Body of pancreas (tissue), 4 donors: ENCODE measurements around the gene DLAT. TPM values are rescaled to one million over a fixed set of nuclear protein-coding genes. Genes with fewer than 3 reads are reported as not detected.
"Not testable (repeated sequence)": the region's sequence is repeated elsewhere in the genome, so short reads cannot be mapped to it uniquely, and the experiment has no call there.

Experiments
- ATAC-seq: fragments of 150-250 bp; one replicate; pipeline ENCODE4 v1.9.1; 2016
- DNase-seq, 4 donors: peaks; one replicate each; pipeline ENCODE4 v3.0.0-alpha.2; 2019
- H3K27ac ChIP-seq, 4 donors: fragments of 200-600 bp; sonication (generic); 1 replicate in 3 of 4; 2 replicates in 1 of 4; pipeline versions ENCODE4 v1.5.1 to v1.6.1; 2016 to 2019; ENCODE audit warnings: mild to moderate bottlenecking in 1 of 4, mixed read lengths in 1 of 4, moderate library complexity in 1 of 4
- H3K27me3 ChIP-seq, 2 donors: fragments of 200-600 bp; sonication (generic); one replicate each; pipeline ENCODE4 v1.6.0; 2016; ENCODE audit warnings: mild to moderate bottlenecking in 1 of 2
- H3K36me3 ChIP-seq, 2 donors: fragments of 200-600 bp; sonication (generic); replicated peaks in 1 of 2; 2 replicates each; pipeline ENCODE4 v1.5.1; 2016; ENCODE audit warnings: low read depth in 2 of 2; ENCODE audit not compliant: insufficient read depth in 1 of 2
- H3K4me1 ChIP-seq: fragments of 200-600 bp; sonication (generic); one replicate; pipeline ENCODE4 v1.6.0; 2016
- H3K4me3 ChIP-seq, 2 donors: fragments of 200-600 bp; sonication (generic); 1 replicate in 1 of 2; 2 replicates in 1 of 2; pipeline ENCODE4 v1.5.1; 2016 to 2019
- H3K9me3 ChIP-seq, 3 donors: fragments of 200-600 bp; sonication (generic); 1 replicate in 2 of 3; 2 replicates in 1 of 3; pipeline ENCODE4 v1.5.1; 2016
- CTCF ChIP-seq, 7 experiments: fragments of 450-650 bp in 4 of 7; fragments of 200-600 bp in 3 of 7; sonication (generic) in 3 of 7; IDR thresholded peaks; one replicate each; pipeline ENCODE4 v1.5.1; 2016 to 2019; ENCODE audit warnings: antibody characterized with exemption in 7 of 7
- POLR2A ChIP-seq, 3 donors: fragments of 450-650 bp; IDR thresholded peaks; one replicate each; pipeline ENCODE4 v1.6.1; 2016; ENCODE audit warnings: antibody characterized with exemption in 3 of 3, mild to moderate bottlenecking in 2 of 3
- WGBS, 2 donors: methylation state at CpG; one replicate each; pipeline ENCODE4 v1.1.5; 2017; 5-methylcytosine and 5-hydroxymethylcytosine counted together
- intact Hi-C: fragments of 100-400 bp; cut with DNase I; formaldehyde crosslinking; loops from one replicate; pipeline ENCODE4 v1.15.1; 2023
- total RNA-seq, 2 donors: library from RNA; depleted of rRNA; stranded (reverse); fragments of >200 nt; gene quantifications; one replicate each; pipeline ENCODE4 v1.1.0, GENCODE V29; 2016

The DLAT gene
- total RNA-seq, 2 donors from 2014 or later: 10.4 to 10.5 TPM

GRCh38 chr11:111992206-111992855 lies 32.9 kb upstream of the DLAT start:
- ATAC-seq: no peak
- peaks cover 17 to 33% of the 10 kb centered on the region in 2 donors for H3K36me3 ChIP-seq
- H3K4me1 ChIP-seq: peaks cover 8% of the 10 kb centered on the region
- H3K4me3 ChIP-seq: no peak overlapping the region
- H3K9me3 ChIP-seq: no peaks in the 10 kb centered on the region
- 64 to 85% methylated on average over 3 of the region's 3 CpGs for WGBS, 2 donors
- no peak overlapping the region for H3K27ac ChIP-seq
- intact Hi-C loops: no loop called here
- DNase-seq: no peak
- H3K27me3 ChIP-seq: no peaks in the 10 kb centered on the region
- no peak for TF ChIP-seq POLR2A (IDR thresholded peaks at IDR 0.05)
- TF ChIP-seq CTCF (IDR thresholded peaks at IDR 0.05): no peak

- Histone ChIP-seq H3K27me3 (no peaks in the 10 kb centered on the region), H3K36me3 (peaks cover 17 to 32% of the 10 kb centered on the region in 2 donors), H3K4me1 (no peaks in the 10 kb centered on the region), H3K9me3 (no peaks in the 10 kb centered on the region), H3K4me3 (no peak overlapping the region), H3K27ac (no peak overlapping the region)
- TF ChIP-seq CTCF (IDR thresholded peaks at IDR 0.05) (no peak), POLR2A (IDR thresholded peaks at IDR 0.05) (no peak)
- no peak for DNase-seq
- WGBS, 2 donors: 90 to 95% methylated on average over 3 of the region's 3 CpGs
- intact Hi-C loops: no loop called here
- ATAC-seq: no peak
These were observed 29.1 kb upstream of the DLAT start for GRCh38 chr11:111996129-111996528.

- H3K27me3 ChIP-seq, H3K9me3 ChIP-seq, H3K27ac ChIP-seq, ATAC-seq, H3K4me3 ChIP-seq, intact Hi-C loops, H3K4me1 ChIP-seq: not testable (repeated sequence)
- DNase-seq: peak in 1 of 4 donors; percentile 9
- WGBS, 2 donors: 65 to 71% methylated on average over 5 of the region's 5 CpGs
- TF ChIP-seq CTCF (IDR thresholded peaks at IDR 0.05): peak in 5 of 7 experiments; percentile 8 to 28 (median 14)
- H3K36me3 ChIP-seq: peaks cover 17 to 32% of the 10 kb centered on the region in 2 donors
These were observed 28.5 kb upstream of the DLAT start for GRCh38 chr11:111996669-111997068.

- Histone ChIP-seq H3K27ac (no peak overlapping the region), H3K4me1 (no peaks in the 10 kb centered on the region), H3K36me3 (peaks cover 16 to 17% of the 10 kb centered on the region in 2 donors), H3K9me3 (no peaks in the 10 kb centered on the region), H3K4me3 (no peak overlapping the region), H3K27me3 (no peaks in the 10 kb centered on the region)
- DNase-seq (no peak), ATAC-seq (no peak)
- intact Hi-C loops: no loop called here
- TF ChIP-seq CTCF (IDR thresholded peaks at IDR 0.05) (no peak), POLR2A (IDR thresholded peaks at IDR 0.05) (no peak)
These were observed 26.1 kb upstream of the DLAT start for GRCh38 chr11:111999111-111999510.

GRCh38 chr11:112000703-112001102 lies 24.5 kb upstream of the DLAT start:
- H3K27me3 ChIP-seq: no peaks in the 10 kb centered on the region
- H3K36me3 ChIP-seq: peaks cover 5% of the 10 kb centered on the region in 2 donors
- ATAC-seq (no peak), DNase-seq (no peak)
- no peak overlapping the region for H3K27ac ChIP-seq
- intact Hi-C loops: no loop called here
- 87 to 92% methylated on average over 1 of the region's 1 CpG for WGBS, 2 donors
- no peaks in the 10 kb centered on the region for H3K4me1 ChIP-seq
- H3K4me3 ChIP-seq: no peak overlapping the region
- H3K9me3 ChIP-seq: no peaks in the 10 kb centered on the region
- TF ChIP-seq POLR2A (IDR thresholded peaks at IDR 0.05) (no peak), CTCF (IDR thresholded peaks at IDR 0.05) (no peak)
